ENCODE data around the gene GIPC3. TPM values are rescaled to one million over a fixed set of nuclear protein-coding genes. Genes with fewer than 3 reads are reported as not detected.

GIPC3 gene
- total RNA-seq, 4 donors from 2014 or later = 0.18 to 0.76 (median 0.22) TPM

- WGBS, 2 donors = 0 to 2% methylated on average over 1 to 12 of the region's 60 CpGs
- intact Hi-C loops (cut with DNase I) = no loop called here
Measured at GRCh38 chr19:3573162-3573857, 12.0 kb upstream of the GIPC3 start.

GRCh38 chr19:3573858-3574637 is 11.2 kb upstream of the GIPC3 start:
- Histone ChIP-seq H3K9me3 (no peaks in the 10 kb centered on the region), H3K27ac (peak overlapping the region; percentile 86 to 98 (median 94)), H3K4me1 (peaks cover 27 to 67% (median 31%) of the 10 kb centered on the region in 3 donors), H3K36me3 (peaks cover 0 to 14% (median 3%) of the 10 kb centered on the region in 3 donors), H3K4me3 (peak overlapping the region; percentile 62 to 97 (median 80)), H3K27me3 (no peaks in the 10 kb centered on the region)
- peak; percentile 69 for DNase-seq
- TF ChIP-seq POLR2A (IDR thresholded peaks at IDR 0.05) = no peak
- TF ChIP-seq CTCF (IDR thresholded peaks at IDR 0.05) = no peak
- intact Hi-C loops (cut with DNase I) = no loop called here
- WGBS, 2 donors = 50 to 71% methylated on average over 22 to 36 of the region's 55 CpGs

More at GRCh38 chr19:3573162-3573857, 12.0 kb upstream of the GIPC3 start:
- Histone ChIP-seq H3K27me3 (no peaks in the 10 kb centered on the region), H3K36me3 (peaks cover 0 to 14% (median 3%) of the 10 kb centered on the region in 3 donors), H3K27ac (peak overlapping the region; percentile 86 to 98 (median 94)), H3K4me1 (peaks cover 27 to 74% (median 31%) of the 10 kb centered on the region in 3 donors), H3K4me3 (peak overlapping the region; percentile 62 to 97 (median 80)), H3K9me3 (no peaks in the 10 kb centered on the region)
- no peak for DNase-seq
- no peak for TF ChIP-seq CTCF (IDR thresholded peaks at IDR 0.05)
- peak in 1 of 4 donors; percentile 52 for TF ChIP-seq POLR2A (IDR thresholded peaks at IDR 0.05)

- H3K36me3 ChIP-seq = peaks cover 0 to 14% (median 3%) of the 10 kb centered on the region in 3 donors
- 85 to 90% methylated on average over 7 to 18 of the region's 19 CpGs for WGBS, 2 donors
- intact Hi-C loops (cut with DNase I) = no loop called here
Measured at GRCh38 chr19:3575260-3575741, 10.0 kb upstream of the GIPC3 start.

GRCh38 chr19:3575949-3576673 is 9.2 kb upstream of the GIPC3 start:
- peaks cover 27 to 77% (median 31%) of the 10 kb centered on the region in 3 donors for H3K4me1 ChIP-seq

More at GRCh38 chr19:3575260-3575741, 10.0 kb upstream of the GIPC3 start:
- Histone ChIP-seq H3K27me3 (no peaks in the 10 kb centered on the region), H3K4me3 (no peak overlapping the region), H3K9me3 (no peaks in the 10 kb centered on the region), H3K4me1 (peaks cover 27 to 71% (median 31%) of the 10 kb centered on the region in 3 donors), H3K27ac (no peak overlapping the region)
- TF ChIP-seq CTCF (IDR thresholded peaks at IDR 0.05) (peak in 1 of 6 experiments; percentile 14), POLR2A (IDR thresholded peaks at IDR 0.05) (no peak)
- DNase-seq = no peak

More at GRCh38 chr19:3575949-3576673, 9.2 kb upstream of the GIPC3 start:
- no peaks in the 10 kb centered on the region for H3K9me3 ChIP-seq
- DNase-seq = no peak
- H3K36me3 ChIP-seq = peaks cover 0 to 14% (median 3%) of the 10 kb centered on the region in 3 donors
- intact Hi-C loops (cut with DNase I) = no loop called here
- 52 to 75% methylated on average over 7 to 24 of the region's 29 CpGs for WGBS, 2 donors
- peak overlapping the region; percentile 18 to 66 (median 40) for H3K4me3 ChIP-seq
- no peak for TF ChIP-seq POLR2A (IDR thresholded peaks at IDR 0.05)
- TF ChIP-seq CTCF (IDR thresholded peaks at IDR 0.05) = no peak
- no peaks in the 10 kb centered on the region for H3K27me3 ChIP-seq
- H3K27ac ChIP-seq = peak overlapping the region in 3 of 4 donors; percentile 53 to 91 (median 81)
